GM12878 (cell line): ENCODE results near the gene STKLD1. TPM values are rescaled to one million over a fixed set of nuclear protein-coding genes. Genes with fewer than 3 reads are reported as not detected.

Experiments
- ATAC-seq: fragments of 200-7000 bp; cut with Tn5 transposase; 3 replicates; pipeline ENCODE4 v1.9.1; 2020; ENCODE audit warnings: mild to moderate bottlenecking, moderate library complexity
- BruUV-seq: library from RNA; stranded (reverse); fragments of 400-500 nt; replicated peaks from 2 replicates; lab custom pipeline; 2021; lab: Mats Ljungman, UMichigan
- CTCF ChIA-PET: fragments of 300-600 bp; sonication (Branson Sonifier 250); formaldehyde crosslinking; extraction: SDS; loops from one replicate; lab custom pipeline; 2021; ENCODE audit warnings: inconsistent platforms; lab: Yijun Ruan, JAX
- POLR2A ChIA-PET: fragments of 350-600 bp; formaldehyde crosslinking; extraction: SDS; loops from one replicate; lab custom pipeline; 2021; ENCODE audit warnings: inconsistent platforms; lab: Charles Lee
- RAD21 ChIA-PET: fragments of 300-600 bp; sonication (Branson Sonifier 250); formaldehyde crosslinking; loops from one replicate; lab custom pipeline; 2023; ENCODE audit warnings: antibody characterized with exemption; ENCODE audit not compliant: unreplicated experiment; lab: Charles Lee
- SMC1A ChIA-PET: fragments of 300-600 bp; sonication (Branson Sonifier 250); formaldehyde crosslinking; loops from one replicate; lab custom pipeline; 2023; ENCODE audit not compliant: unreplicated experiment, uncharacterized antibody; lab: Charles Lee
- DNase-seq: peaks from one replicate; pipeline ENCODE4 v3.0.0-alpha.2; 2011; ENCODE audit warnings: low read depth, low spot score
- FAIRE-seq: peaks from 3 replicates; lab custom pipeline; 2011; peaks lifted over from hg19 to GRCh38; lab: Jason Lieb, UNC
- H2AFZ ChIP-seq: 2 replicates; pipeline ENCODE4 v1.6.0; 2011; ENCODE audit warnings: low read depth, low read length, control low read depth; ENCODE audit not compliant: control insufficient read depth
- H3K27ac ChIP-seq: 2 replicates; pipeline ENCODE4 v1.5.1; 2011; ENCODE audit warnings: control low read depth; ENCODE audit not compliant: control insufficient read depth, insufficient read depth
- H3K27me3 ChIP-seq, 2 experiments: replicated peaks in 1 of 2; 2 replicates each; pipeline versions ENCODE4 v1.6.0 to v1.6.1; 2011; ENCODE audit warnings: low read length in 1 of 2; ENCODE audit not compliant: control insufficient read depth in 2 of 2, insufficient read depth in 2 of 2
- H3K36me3 ChIP-seq, 2 experiments: 2 replicates each; pipeline ENCODE4 v1.5.1; 2011; ENCODE audit warnings: low read length in 1 of 2; ENCODE audit not compliant: control insufficient read depth in 2 of 2, insufficient read depth in 2 of 2
- H3K4me1 ChIP-seq: 2 replicates; pipeline ENCODE4 v1.6.1; 2011; ENCODE audit warnings: mild to moderate bottlenecking, low read length, moderate library complexity, mixed read lengths; ENCODE audit not compliant: control insufficient read depth, insufficient read depth
- H3K4me2 ChIP-seq: 2 replicates; pipeline ENCODE4 v1.6.0; 2011; ENCODE audit warnings: control low read depth; ENCODE audit not compliant: control insufficient read depth, insufficient read depth
- H3K4me3 ChIP-seq: fragments of 200-600 bp; sonication (generic); 2 replicates; pipeline ENCODE4 v1.5.1; 2016
- H3K79me2 ChIP-seq: 2 replicates; pipeline ENCODE4 v1.6.0; 2011; ENCODE audit warnings: low read length; ENCODE audit not compliant: control insufficient read depth, insufficient read depth
- H3K9ac ChIP-seq: 2 replicates; pipeline ENCODE4 v1.8.0; 2011; ENCODE audit warnings: low read length, control low read depth, mixed read lengths; ENCODE audit not compliant: control insufficient read depth, insufficient read depth
- H3K9me3 ChIP-seq: replicated peaks from 3 replicates; pipeline ENCODE4 v1.5.1; 2011; ENCODE audit warnings: mild to moderate bottlenecking, low read length; ENCODE audit not compliant: control insufficient read depth, insufficient read depth
- H4K20me1 ChIP-seq: 2 replicates; pipeline ENCODE4 v1.6.0; 2011; ENCODE audit not compliant: control insufficient read depth, insufficient read depth
- BMI1 ChIP-seq: fragments of 450-650 bp; IDR thresholded peaks from 2 replicates; pipeline ENCODE4 v1.6.1; 2016; ENCODE audit warnings: mild to moderate bottlenecking, moderate library complexity, borderline replicate concordance
- FOXK2 ChIP-seq: fragments of 450-650 bp; IDR thresholded peaks from 2 replicates; pipeline ENCODE4 v1.6.1; 2017; ENCODE audit warnings: mild to moderate bottlenecking, moderate library complexity
- MXI1 ChIP-seq: fragments of 150-350 bp; IDR thresholded peaks from 2 replicates; pipeline ENCODE4 v1.6.1; 2011; ENCODE audit warnings: low read depth, mild to moderate bottlenecking, inconsistent platforms, low read length, improper control_type of control experiment
- NFXL1 ChIP-seq: fragments of 450-650 bp; IDR thresholded peaks from 2 replicates; pipeline ENCODE4 v1.6.1; 2017; ENCODE audit warnings: antibody characterized with exemption, mild to moderate bottlenecking, borderline replicate concordance
- NR2C2 ChIP-seq: IDR thresholded peaks from 2 replicates; pipeline ENCODE4 v1.6.1; 2011; ENCODE audit warnings: borderline replicate concordance, low read depth; ENCODE audit not compliant: control insufficient read depth, insufficient read length
- POLR2AphosphoS5 ChIP-seq: IDR thresholded peaks from 2 replicates; pipeline ENCODE4 v1.6.1; 2011; ENCODE audit warnings: mild to moderate bottlenecking, low read length, inconsistent platforms
- RFX5 ChIP-seq: IDR thresholded peaks from 2 replicates; pipeline ENCODE4 v1.6.1; 2011; ENCODE audit warnings: low read depth, low read length, improper control_type of control experiment
- SP1 ChIP-seq: IDR thresholded peaks from one replicate; pipeline ENCODE4 v1.6.1; 2011; ENCODE audit warnings: low read depth, low read length
- ZSCAN29 ChIP-seq: fragments of 450-650 bp; IDR thresholded peaks from 2 replicates; pipeline ENCODE4 v1.6.1; 2017; ENCODE audit warnings: mild to moderate bottlenecking, moderate library complexity
- ZZZ3 ChIP-seq: IDR thresholded peaks from 2 replicates; pipeline ENCODE4 v1.6.1; 2011; ENCODE audit warnings: low read depth; ENCODE audit not compliant: control insufficient read depth, insufficient read length
- WGBS: methylation state at CpG from one replicate; pipeline ENCODE4 v1.1.6; 2016; ENCODE audit warnings: low lambda C conversion rate; ENCODE audit not compliant: insufficient replicate concordance, insufficient coverage; ENCODE audit errors: missing lambda C conversion rate; 5-methylcytosine and 5-hydroxymethylcytosine counted together
- in situ Hi-C: fragments of 300-500 bp; cut with MboI; formaldehyde crosslinking; loops from 9 replicates; pipeline ENCODE4 v1.14.3; 2018; ENCODE audit warnings: mixed read lengths
- intact Hi-C: fragments of 100-400 bp; cut with micrococcal nuclease; formaldehyde crosslinking; loops from one replicate; pipeline ENCODE4 v1.14.2; 2022; ENCODE audit not compliant: unreplicated experiment
- polyA plus RNA-seq, 11 experiments: library from polyadenylated mRNA; depleted of rRNA in 4 of 11; unstranded in 6 of 11; stranded (reverse) in 5 of 11; fragments of >200 nt; fragmentation: Nextera tagmentation in 4 of 11; fragmentation: Illumina TruSeq in 1 of 11; extraction: Ambion mirVana in 4 of 11; extraction: Trizol in 1 of 11; gene quantifications; 1 replicate in 1 of 11; 2 replicates in 10 of 11; pipeline versions ENCODE4 v1.2.1 to v1.2.3, GENCODE V29; 2011 to 2016; ENCODE audit warnings: inconsistent platforms in 2 of 11, missing spikeins in 2 of 11, low read depth in 1 of 11
- total RNA-seq, 4 experiments: library from RNA; depleted of rRNA in 3 of 4; stranded (reverse); fragments of >200 nt in 3 of 4; fragmentation: Illumina TruSeq in 1 of 4; extraction: Trizol in 1 of 4; gene quantifications; 2 replicates each; pipeline versions ENCODE4 v1.2.1 to v1.2.3, GENCODE V29; 2013 to 2021
- TF ChIP-seq, protein P1 (sequence below): IDR thresholded peaks from 2 replicates; pipeline ENCODE4 v1.6.1; 2011; ENCODE audit warnings: borderline replicate concordance, low read depth, mild to moderate bottlenecking, moderate library complexity, mixed read lengths, low read length; ENCODE audit not compliant: insufficient read depth; ENCODE audit errors: extremely low read length
- TF ChIP-seq, protein P2 (sequence below): IDR thresholded peaks from 2 replicates; pipeline ENCODE4 v1.6.1; 2012; ENCODE audit warnings: low read depth, low read length, improper control_type of control experiment
- TF ChIP-seq, protein P3 (sequence below): fragments of 450-650 bp; IDR thresholded peaks from 2 replicates; pipeline ENCODE4 v1.6.1; 2018; ENCODE audit warnings: mild to moderate bottlenecking, low read depth, moderate library complexity; ENCODE audit not compliant: partially characterized antibody

Gene STKLD1
- total and polyA plus RNA-seq, 10 of the 15 experiments (the other 5 are each of a cell fraction or from before 2014, with no cell fraction given): 0.07 to 0.40 (median 0.29) TPM; not detected in 4

DNA sequence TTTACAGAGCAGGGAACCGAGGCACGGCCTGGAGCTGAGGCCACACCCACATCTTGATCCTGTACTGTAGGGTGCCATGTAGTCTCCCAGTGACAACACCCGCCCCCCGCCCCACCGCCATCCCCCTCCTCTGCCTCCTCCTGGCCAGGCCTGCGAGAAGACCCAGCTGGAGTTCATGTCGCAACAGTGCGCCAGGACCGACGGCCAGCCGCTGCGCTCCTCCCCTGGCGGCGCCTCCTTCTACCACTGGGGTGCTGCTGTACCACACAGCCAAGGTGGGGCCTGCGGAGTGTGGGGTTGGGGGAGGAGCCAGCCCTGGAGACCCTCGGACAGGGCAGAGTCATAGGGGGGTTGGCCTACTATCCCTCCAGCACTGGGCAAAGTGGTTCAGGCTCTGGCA, 60.5 kb downstream of the STKLD1 start:
- Histone ChIP-seq H2AFZ (no peak overlapping the region), H3K4me2 (no peak overlapping the region), H4K20me1 (no peaks in the 10 kb centered on the region), H3K79me2 (no peaks in the 10 kb centered on the region), H3K27ac (no peak overlapping the region), H3K27me3 (no peaks in the 10 kb centered on the region), H3K36me3 (no peaks in the 10 kb centered on the region), H3K9ac (no peak overlapping the region), H3K4me1 (peaks cover 4% of the 10 kb centered on the region; the same call in 1 of the 2 replicates), H3K4me3 (no peak overlapping the region), H3K9me3 (no peaks in the 10 kb centered on the region)
- in situ Hi-C loops (no loop called here), intact Hi-C loops (loop anchor here (1.0 kb wide), 1 partner anchor 29 kb away; no protein-coding TSS in a partner anchor)
- BruUV-seq: no TSS peak
- SMC1A ChIA-PET: no interaction called here
- 78% methylated on average over 12 of the region's 16 CpGs for WGBS
- RAD21 ChIA-PET: interaction anchor here (1.0 to 1.1 kb wide), 2 partner anchors 11 to 247 kb away, joined by 3 read pairs; no protein-coding TSS in a partner anchor
- CTCF ChIA-PET: interaction anchor here (1.1 to 2.3 kb wide), 6 partner anchors 17 to 250 kb away, joined by 3 to 15 read pairs (median 4); partner anchors contain the start of gene CACFD1
- TF ChIP-seq SP1 (no peak), FOXK2 (no peak), ZSCAN29 (no peak), NR2C2 (no peak), POLR2AphosphoS5 (no peak), NFXL1 (no peak), ZZZ3 (no peak), MXI1 (no peak), BMI1 (no peak), RFX5 (no peak)
- TF ChIP-seq, protein P1, sequence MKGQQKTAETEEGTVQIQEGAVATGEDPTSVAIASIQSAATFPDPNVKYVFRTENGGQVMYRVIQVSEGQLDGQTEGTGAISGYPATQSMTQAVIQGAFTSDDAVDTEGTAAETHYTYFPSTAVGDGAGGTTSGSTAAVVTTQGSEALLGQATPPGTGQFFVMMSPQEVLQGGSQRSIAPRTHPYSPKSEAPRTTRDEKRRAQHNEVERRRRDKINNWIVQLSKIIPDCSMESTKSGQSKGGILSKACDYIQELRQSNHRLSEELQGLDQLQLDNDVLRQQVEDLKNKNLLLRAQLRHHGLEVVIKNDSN: no peak
- TF ChIP-seq, protein P2, sequence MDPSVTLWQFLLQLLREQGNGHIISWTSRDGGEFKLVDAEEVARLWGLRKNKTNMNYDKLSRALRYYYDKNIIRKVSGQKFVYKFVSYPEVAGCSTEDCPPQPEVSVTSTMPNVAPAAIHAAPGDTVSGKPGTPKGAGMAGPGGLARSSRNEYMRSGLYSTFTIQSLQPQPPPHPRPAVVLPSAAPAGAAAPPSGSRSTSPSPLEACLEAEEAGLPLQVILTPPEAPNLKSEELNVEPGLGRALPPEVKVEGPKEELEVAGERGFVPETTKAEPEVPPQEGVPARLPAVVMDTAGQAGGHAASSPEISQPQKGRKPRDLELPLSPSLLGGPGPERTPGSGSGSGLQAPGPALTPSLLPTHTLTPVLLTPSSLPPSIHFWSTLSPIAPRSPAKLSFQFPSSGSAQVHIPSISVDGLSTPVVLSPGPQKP: no peak
- TF ChIP-seq, protein P3, sequence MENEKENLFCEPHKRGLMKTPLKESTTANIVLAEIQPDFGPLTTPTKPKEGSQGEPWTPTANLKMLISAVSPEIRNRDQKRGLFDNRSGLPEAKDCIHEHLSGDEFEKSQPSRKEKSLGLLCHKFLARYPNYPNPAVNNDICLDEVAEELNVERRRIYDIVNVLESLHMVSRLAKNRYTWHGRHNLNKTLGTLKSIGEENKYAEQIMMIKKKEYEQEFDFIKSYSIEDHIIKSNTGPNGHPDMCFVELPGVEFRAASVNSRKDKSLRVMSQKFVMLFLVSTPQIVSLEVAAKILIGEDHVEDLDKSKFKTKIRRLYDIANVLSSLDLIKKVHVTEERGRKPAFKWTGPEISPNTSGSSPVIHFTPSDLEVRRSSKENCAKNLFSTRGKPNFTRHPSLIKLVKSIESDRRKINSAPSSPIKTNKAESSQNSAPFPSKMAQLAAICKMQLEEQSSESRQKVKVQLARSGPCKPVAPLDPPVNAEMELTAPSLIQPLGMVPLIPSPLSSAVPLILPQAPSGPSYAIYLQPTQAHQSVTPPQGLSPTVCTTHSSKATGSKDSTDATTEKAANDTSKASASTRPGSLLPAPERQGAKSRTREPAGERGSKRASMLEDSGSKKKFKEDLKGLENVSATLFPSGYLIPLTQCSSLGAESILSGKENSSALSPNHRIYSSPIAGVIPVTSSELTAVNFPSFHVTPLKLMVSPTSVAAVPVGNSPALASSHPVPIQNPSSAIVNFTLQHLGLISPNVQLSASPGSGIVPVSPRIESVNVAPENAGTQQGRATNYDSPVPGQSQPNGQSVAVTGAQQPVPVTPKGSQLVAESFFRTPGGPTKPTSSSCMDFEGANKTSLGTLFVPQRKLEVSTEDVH: no peak
- FAIRE-seq (no peak), DNase-seq (no peak), ATAC-seq (no peak)
- POLR2A ChIA-PET: no interaction called here
